Choroid plexus epithelial cell (primary cell): ENCODE data around the gene ARHGAP32.

ENCODE experiments used
- DNase-seq: peaks from one replicate; pipeline ENCODE4 v3.0.0-alpha.2; 2010; ENCODE audit warnings: low read depth
- H3K4me3 ChIP-seq: 2 replicates; pipeline ENCODE4 v1.5.1; 2011; ENCODE audit warnings: low read depth, mild to moderate bottlenecking, control low read depth, low read length, moderate library complexity
- TF ChIP-seq, protein P1 (sequence below): conservative IDR thresholded peaks from 2 replicates; pipeline ENCODE4 v1.5.1; 2011; ENCODE audit warnings: low read depth, mild to moderate bottlenecking, control low read depth, inconsistent platforms, low read length, moderate library complexity

Gene ARHGAP32

DNA sequence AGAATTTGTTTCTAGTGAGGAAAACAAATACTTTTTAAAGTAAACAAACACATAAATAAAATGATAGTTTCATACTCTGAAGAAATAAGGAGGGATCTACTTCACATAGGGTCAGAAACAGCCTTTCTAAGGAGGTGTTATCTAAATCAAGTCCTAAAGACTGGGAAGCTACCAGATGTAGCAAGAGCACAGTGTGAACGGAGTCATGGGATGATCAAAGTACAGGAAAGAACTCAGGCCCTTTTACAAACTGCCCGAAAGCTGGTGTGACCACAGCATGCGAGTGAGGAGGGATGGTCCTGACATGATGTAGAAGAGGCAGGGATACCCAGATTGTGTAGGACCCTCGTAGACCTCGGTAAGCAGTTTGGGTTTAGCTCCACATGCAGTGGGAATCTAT, 102.8 kb downstream of the ARHGAP32 start:
- peak; percentile 32 for DNase-seq
- TF ChIP-seq, protein P1, sequence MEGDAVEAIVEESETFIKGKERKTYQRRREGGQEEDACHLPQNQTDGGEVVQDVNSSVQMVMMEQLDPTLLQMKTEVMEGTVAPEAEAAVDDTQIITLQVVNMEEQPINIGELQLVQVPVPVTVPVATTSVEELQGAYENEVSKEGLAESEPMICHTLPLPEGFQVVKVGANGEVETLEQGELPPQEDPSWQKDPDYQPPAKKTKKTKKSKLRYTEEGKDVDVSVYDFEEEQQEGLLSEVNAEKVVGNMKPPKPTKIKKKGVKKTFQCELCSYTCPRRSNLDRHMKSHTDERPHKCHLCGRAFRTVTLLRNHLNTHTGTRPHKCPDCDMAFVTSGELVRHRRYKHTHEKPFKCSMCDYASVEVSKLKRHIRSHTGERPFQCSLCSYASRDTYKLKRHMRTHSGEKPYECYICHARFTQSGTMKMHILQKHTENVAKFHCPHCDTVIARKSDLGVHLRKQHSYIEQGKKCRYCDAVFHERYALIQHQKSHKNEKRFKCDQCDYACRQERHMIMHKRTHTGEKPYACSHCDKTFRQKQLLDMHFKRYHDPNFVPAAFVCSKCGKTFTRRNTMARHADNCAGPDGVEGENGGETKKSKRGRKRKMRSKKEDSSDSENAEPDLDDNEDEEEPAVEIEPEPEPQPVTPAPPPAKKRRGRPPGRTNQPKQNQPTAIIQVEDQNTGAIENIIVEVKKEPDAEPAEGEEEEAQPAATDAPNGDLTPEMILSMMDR = no peak
- no peak overlapping the region for H3K4me3 ChIP-seq

- DNase-seq = no peak
- TF ChIP-seq, protein P1 = no peak
- no peak overlapping the region for H3K4me3 ChIP-seq
These were observed 105.1 kb downstream of the ARHGAP32 start for GRCh38 chr11:129086976-129087375.

GRCh38 chr11:129077191-129077590, 114.9 kb downstream of the ARHGAP32 start:
- TF ChIP-seq, protein P1 = no peak
- H3K4me3 ChIP-seq = no peak overlapping the region
- DNase-seq = no peak

DNA sequence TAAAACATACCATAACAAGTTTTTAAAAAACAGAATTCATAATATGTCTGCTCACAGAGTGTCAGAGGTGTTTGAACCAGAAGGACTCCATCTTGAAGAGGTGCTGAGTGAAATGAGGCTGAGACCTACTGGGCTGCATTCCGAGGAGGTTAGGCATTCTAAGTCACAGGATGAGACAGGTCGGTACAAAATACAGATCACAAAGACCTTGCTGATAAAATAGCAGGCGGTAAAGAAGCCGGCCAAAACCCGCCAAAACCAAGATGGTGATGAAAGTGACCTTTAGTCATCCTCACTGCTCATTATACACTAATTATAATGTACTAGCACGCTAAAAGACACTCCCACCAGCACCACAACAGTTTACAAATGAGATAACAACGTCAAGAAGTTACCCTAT, 116.4 kb downstream of the ARHGAP32 start:
- no peak overlapping the region for H3K4me3 ChIP-seq
- TF ChIP-seq, protein P1 = no peak
- no peak for DNase-seq

DNA sequence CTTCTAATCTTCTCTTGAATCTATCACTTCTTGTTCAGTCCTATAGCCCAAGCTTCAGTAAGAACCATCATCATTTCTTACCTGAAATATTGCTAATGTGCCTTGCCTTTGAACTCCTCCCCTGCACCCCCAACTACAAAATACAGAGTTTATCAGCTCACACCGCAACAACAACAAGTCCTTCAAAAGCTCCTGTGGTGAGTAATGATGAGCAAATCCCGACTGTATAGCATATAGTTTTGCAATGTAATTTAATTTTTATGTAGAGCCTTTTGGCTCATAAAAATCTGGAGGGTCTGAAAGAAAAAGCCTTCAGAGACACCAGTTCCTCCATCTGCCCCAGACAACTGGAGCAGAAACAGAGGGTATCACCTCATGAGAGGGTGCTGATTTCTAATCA, 124.7 kb downstream of the ARHGAP32 start:
- TF ChIP-seq, protein P1 = no peak
- no peak overlapping the region for H3K4me3 ChIP-seq
- DNase-seq = peak; percentile 16

- no peak for DNase-seq
- TF ChIP-seq, protein P1 = no peak
- H3K4me3 ChIP-seq = no peak overlapping the region
These were observed 125.9 kb downstream of the ARHGAP32 start for GRCh38 chr11:129066229-129066628.

DNA sequence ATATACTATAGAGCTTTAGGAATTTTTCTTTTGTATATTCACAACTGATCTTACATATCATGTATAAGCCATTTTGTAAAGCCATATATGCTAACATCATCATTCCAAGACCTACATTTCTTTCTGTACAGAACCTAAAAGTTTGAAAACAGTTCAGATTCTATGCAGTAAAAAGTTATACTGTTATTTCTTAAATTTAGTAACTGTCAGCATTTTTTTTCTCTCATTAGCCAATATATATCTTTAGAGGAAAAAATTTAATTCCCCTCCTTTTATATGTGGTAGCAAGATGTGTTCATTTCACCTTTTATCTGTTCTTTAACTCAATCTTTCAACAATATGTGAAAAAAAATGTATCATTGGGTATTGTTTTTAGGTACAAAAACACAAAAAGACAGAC, 129.0 kb downstream of the ARHGAP32 start:
- TF ChIP-seq, protein P1 = no peak
- no peak for DNase-seq
- H3K4me3 ChIP-seq = no peak overlapping the region
